Gastrocnemius medialis (tissue), 4 donors: Measurements from ENCODE around the gene CDC42BPG.

Experiments used
- POLR2A ChIP-seq, 2 donors: fragments of 450-650 bp; IDR thresholded peaks; one replicate each; pipeline ENCODE4 v1.6.1; 2017; ENCODE audit warnings: antibody characterized with exemption in 2 of 2, mild to moderate bottlenecking in 2 of 2, moderate library complexity in 2 of 2
- TF ChIP-seq, protein P1 (sequence below), 5 experiments: fragments of 450-650 bp in 3 of 5; fragments of 200-600 bp in 2 of 5; sonication (generic) in 2 of 5; IDR thresholded peaks in 4 of 5; conservative IDR thresholded peaks in 1 of 5; 1 replicate in 4 of 5; 2 replicates in 1 of 5; pipeline ENCODE4 v1.5.1; 2016 to 2019; ENCODE audit warnings: antibody characterized with exemption in 5 of 5, mild to moderate bottlenecking in 3 of 5, moderate library complexity in 3 of 5

DNA sequence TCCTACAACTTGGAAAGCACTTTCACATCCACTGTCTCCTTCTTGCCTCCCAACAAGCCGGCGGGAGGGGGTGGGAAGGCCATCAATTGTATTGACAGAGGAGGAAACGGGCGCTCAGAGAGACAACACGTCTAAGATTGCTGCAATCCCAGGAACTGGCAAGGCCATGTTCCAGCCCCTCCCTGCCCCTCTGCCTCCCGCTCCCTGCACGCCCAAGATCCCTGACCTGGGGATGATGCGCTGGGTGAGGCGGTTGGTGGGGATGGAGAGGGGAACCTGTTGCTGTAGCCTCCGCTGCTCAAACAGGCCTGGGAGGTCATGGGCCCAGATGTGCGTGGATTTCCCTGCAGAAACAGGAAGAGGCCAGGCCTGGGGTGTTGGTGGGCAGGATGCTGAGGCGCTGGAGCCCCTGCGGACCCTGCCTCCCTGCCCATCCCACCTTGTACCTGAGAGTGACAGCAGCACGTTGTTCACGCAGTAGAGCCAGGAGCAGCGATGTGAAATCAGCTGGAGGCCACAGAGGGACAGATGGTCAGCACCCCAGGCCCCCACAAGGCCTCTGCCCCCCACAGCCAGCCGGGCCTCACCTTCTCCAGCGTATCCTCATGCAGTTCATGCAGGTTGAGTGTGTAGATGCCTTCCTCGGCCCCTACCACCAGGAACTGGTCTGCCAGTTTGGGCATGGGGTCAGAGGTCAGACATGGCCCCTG lies 48.3 kb downstream of the CDC42BPG start:
- TF ChIP-seq, protein P1, sequence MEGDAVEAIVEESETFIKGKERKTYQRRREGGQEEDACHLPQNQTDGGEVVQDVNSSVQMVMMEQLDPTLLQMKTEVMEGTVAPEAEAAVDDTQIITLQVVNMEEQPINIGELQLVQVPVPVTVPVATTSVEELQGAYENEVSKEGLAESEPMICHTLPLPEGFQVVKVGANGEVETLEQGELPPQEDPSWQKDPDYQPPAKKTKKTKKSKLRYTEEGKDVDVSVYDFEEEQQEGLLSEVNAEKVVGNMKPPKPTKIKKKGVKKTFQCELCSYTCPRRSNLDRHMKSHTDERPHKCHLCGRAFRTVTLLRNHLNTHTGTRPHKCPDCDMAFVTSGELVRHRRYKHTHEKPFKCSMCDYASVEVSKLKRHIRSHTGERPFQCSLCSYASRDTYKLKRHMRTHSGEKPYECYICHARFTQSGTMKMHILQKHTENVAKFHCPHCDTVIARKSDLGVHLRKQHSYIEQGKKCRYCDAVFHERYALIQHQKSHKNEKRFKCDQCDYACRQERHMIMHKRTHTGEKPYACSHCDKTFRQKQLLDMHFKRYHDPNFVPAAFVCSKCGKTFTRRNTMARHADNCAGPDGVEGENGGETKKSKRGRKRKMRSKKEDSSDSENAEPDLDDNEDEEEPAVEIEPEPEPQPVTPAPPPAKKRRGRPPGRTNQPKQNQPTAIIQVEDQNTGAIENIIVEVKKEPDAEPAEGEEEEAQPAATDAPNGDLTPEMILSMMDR (IDR thresholded peaks at IDR 0.05 in 4 of 5, conservative IDR thresholded peaks at IDR 0.05 in 1 of 5) = no peak
- no peak for TF ChIP-seq POLR2A (IDR thresholded peaks at IDR 0.05)
